Measurements from ENCODE around the gene MFGE8. TPM values are rescaled to one million over a fixed set of nuclear protein-coding genes. Genes with fewer than 3 reads are reported as not detected.

Gene MFGE8
- total and polyA plus RNA-seq, 12 donors: 16.1 to 308 (median 135) TPM

DNA sequence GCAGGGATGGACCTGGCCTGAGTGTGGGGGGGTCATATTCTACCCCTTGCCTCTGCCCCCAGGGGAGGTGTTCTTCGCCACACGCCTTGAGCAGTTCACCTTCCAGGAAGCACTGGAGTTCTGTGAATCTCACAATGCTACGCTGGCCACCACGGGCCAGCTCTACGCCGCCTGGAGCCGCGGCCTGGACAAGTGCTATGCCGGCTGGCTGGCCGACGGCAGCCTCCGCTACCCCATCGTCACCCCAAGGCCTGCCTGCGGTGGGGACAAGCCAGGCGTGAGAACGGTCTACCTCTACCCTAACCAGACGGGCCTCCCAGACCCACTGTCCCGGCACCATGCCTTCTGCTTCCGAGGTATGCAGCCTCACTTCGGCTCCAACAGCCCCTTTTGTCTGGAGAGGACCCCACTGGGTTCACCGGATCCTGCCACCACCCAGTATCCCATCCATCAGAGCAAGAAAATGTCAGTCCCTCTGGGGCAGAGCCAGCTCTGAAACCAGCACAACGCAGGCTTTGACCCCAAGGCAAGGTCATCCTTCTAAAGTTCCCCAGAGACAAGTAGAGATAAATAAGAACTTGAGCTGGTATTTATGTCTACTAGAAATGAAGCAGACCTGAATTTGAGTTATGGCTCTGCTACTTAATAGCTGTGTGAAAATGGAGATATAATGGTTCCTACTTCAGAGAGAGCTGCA is 63.7 kb downstream of the MFGE8 start:
- H3K4me1 ChIP-seq (replicated peaks in 1 of 2): no peaks in the 10 kb centered on the region
- H3K27me3 ChIP-seq: peaks cover 11% of the 10 kb centered on the region
- DNase-seq: peak in 2 of 7 donors; percentile 12 to 21
- intact Hi-C loops (cut with DNase I): no loop called here
- no peak overlapping the region for H3K4me3 ChIP-seq
- H3K36me3 ChIP-seq (replicated peaks in 1 of 2): no peaks in the 10 kb centered on the region
- 74 to 79% (median 74%) methylated on average over 10 to 22 of the region's 22 CpGs for WGBS, 4 donors
- no peak overlapping the region for H3K27ac ChIP-seq
- H3K9me3 ChIP-seq (replicated peaks in 1 of 3): no peaks in the 10 kb centered on the region
- TF ChIP-seq, protein P1, sequence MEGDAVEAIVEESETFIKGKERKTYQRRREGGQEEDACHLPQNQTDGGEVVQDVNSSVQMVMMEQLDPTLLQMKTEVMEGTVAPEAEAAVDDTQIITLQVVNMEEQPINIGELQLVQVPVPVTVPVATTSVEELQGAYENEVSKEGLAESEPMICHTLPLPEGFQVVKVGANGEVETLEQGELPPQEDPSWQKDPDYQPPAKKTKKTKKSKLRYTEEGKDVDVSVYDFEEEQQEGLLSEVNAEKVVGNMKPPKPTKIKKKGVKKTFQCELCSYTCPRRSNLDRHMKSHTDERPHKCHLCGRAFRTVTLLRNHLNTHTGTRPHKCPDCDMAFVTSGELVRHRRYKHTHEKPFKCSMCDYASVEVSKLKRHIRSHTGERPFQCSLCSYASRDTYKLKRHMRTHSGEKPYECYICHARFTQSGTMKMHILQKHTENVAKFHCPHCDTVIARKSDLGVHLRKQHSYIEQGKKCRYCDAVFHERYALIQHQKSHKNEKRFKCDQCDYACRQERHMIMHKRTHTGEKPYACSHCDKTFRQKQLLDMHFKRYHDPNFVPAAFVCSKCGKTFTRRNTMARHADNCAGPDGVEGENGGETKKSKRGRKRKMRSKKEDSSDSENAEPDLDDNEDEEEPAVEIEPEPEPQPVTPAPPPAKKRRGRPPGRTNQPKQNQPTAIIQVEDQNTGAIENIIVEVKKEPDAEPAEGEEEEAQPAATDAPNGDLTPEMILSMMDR (IDR thresholded peaks at IDR 0.05): no peak
- no peak for TF ChIP-seq POLR2A (IDR thresholded peaks at IDR 0.05)

Other genes starting within 250 kb of the MFGE8 start
- gene ACAN, start 109.9 kb downstream of the MFGE8 start, total RNA-seq: 1 to 10 TPM in 1 of 9 donors, under 1 TPM in 8; 0.20 to 2.4 (median 0.41) TPM
- 1 to 10 TPM in 2 of 3 donors, under 1 TPM in 1; 0.04 to 2.3 (median 1.4) TPM for gene ACAN, start 109.9 kb downstream of the MFGE8 start, polyA plus RNA-seq
- gene HAPLN3, start 17.8 kb downstream of the MFGE8 start, total RNA-seq: 1 to 10 TPM in 8 of 9 donors, under 1 TPM in 1; 0.55 to 7.6 (median 3.8) TPM
- 1 to 10 TPM in 2 of 3 donors, under 1 TPM in 1; 0.59 to 7.1 (median 3.5) TPM for gene HAPLN3, start 17.8 kb downstream of the MFGE8 start, polyA plus RNA-seq
- gene ABHD2, start 175.1 kb upstream of the MFGE8 start, total RNA-seq: 100 to 1,000 TPM in 8 of 9 donors, 10 to 100 TPM in 1; 74.1 to 316 (median 169) TPM
- gene ABHD2, start 175.1 kb upstream of the MFGE8 start, polyA plus RNA-seq: 10 to 100 TPM in 1 of 3 donors, 1 to 10 TPM in 2; 5.6 to 71.0 (median 9.7) TPM

All from adrenal gland (tissue), 12 donors.